Skin epidermis (tissue), 12 donors: ENCODE data around the gene CCNT1.

Experiments used
- H3K27ac ChIP-seq, 21 experiments: fragments of 200-600 bp; sonication (generic) in 11 of 21; one replicate each; pipeline ENCODE4 v1.5.0; 2020; ENCODE audit warnings: mild to moderate bottlenecking in 3 of 21, inconsistent platforms in 2 of 21, moderate library complexity in 2 of 21
- H3K4me3 ChIP-seq, 7 experiments: fragments of 200-600 bp; sonication (generic) in 2 of 7; one replicate each; pipeline ENCODE4 v1.5.0; 2020; ENCODE audit warnings: inconsistent platforms in 2 of 7, mild to moderate bottlenecking in 2 of 7, moderate library complexity in 1 of 7

The CCNT1 gene

GRCh38 chr12:48693572-48693971, 22.9 kb downstream of the CCNT1 start:
- no peak overlapping the region for H3K27ac ChIP-seq
- H3K4me3 ChIP-seq, result no peak overlapping the region

GRCh38 chr12:48691826-48692487, 24.6 kb downstream of the CCNT1 start:
- no peak overlapping the region for H3K27ac ChIP-seq
- H3K4me3 ChIP-seq, result no peak overlapping the region

- no peak overlapping the region for H3K27ac ChIP-seq
Observed at GRCh38 chr12:48690990-48691389, 25.5 kb downstream of the CCNT1 start.

GRCh38 chr12:48690436-48690835, 26.1 kb downstream of the CCNT1 start:
- Histone ChIP-seq H3K27ac (no peak overlapping the region), H3K4me3 (no peak overlapping the region)

More at GRCh38 chr12:48690990-48691389, 25.5 kb downstream of the CCNT1 start:
- H3K4me3 ChIP-seq, result no peak overlapping the region

GRCh38 chr12:48688836-48689235, 27.7 kb downstream of the CCNT1 start:
- no peak overlapping the region for H3K27ac ChIP-seq
- H3K4me3 ChIP-seq, result no peak overlapping the region

GRCh38 chr12:48687592-48687991, 28.9 kb downstream of the CCNT1 start:
- no peak overlapping the region for H3K27ac ChIP-seq
- no peak overlapping the region for H3K4me3 ChIP-seq

GRCh38 chr12:48686615-48687334, 29.7 kb downstream of the CCNT1 start:
- Histone ChIP-seq H3K27ac (no peak overlapping the region), H3K4me3 (no peak overlapping the region)

GRCh38 chr12:48686037-48686595, 30.4 kb downstream of the CCNT1 start:
- H3K27ac ChIP-seq, result no peak overlapping the region
- no peak overlapping the region for H3K4me3 ChIP-seq

GRCh38 chr12:48683534-48683933, 33.0 kb downstream of the CCNT1 start:
- H3K27ac ChIP-seq, result no peak overlapping the region
- H3K4me3 ChIP-seq, result no peak overlapping the region

- peak overlapping the region in 4 of 21 experiments; percentile 43 to 70 (median 54) for H3K27ac ChIP-seq
Observed at GRCh38 chr12:48682927-48683326, 33.6 kb downstream of the CCNT1 start.

GRCh38 chr12:48682533-48682905, 34.0 kb downstream of the CCNT1 start:
- peak overlapping the region in 15 of 21 experiments; percentile 6 to 98 (median 53) for H3K27ac ChIP-seq
- peak overlapping the region; percentile 65 to 97 (median 89) for H3K4me3 ChIP-seq

More at GRCh38 chr12:48682927-48683326, 33.6 kb downstream of the CCNT1 start:
- H3K4me3 ChIP-seq, result peak overlapping the region; percentile 65 to 97 (median 89)

- H3K27ac ChIP-seq, result peak within 1 kb of the TSS; percentile 65 to 98 (median 93)
- H3K4me3 ChIP-seq, result peak within 1 kb of the TSS; percentile 65 to 97 (median 89)
Observed at GRCh38 chr12:48681710-48682532, 34.6 kb downstream of the CCNT1 start, which contains the start of gene KANSL2. Gene KANSL2, minus strand, starts transcription at chr12:48682238. Its CDS starts 606 bp downstream, at chr12:48681632.

GRCh38 chr12:48681399-48681709, 35.2 kb downstream of the CCNT1 start:
- H3K27ac ChIP-seq, result peak overlapping the region in 20 of 21 experiments; percentile 79 to 98 (median 93)

GRCh38 chr12:48680861-48681260, 35.6 kb downstream of the CCNT1 start:
- H3K4me3 ChIP-seq, result peak overlapping the region; percentile 65 to 97 (median 89)
- peak overlapping the region in 8 of 21 experiments; percentile 87 to 94 (median 92) for H3K27ac ChIP-seq

More at GRCh38 chr12:48681399-48681709, 35.2 kb downstream of the CCNT1 start:
- peak overlapping the region; percentile 65 to 97 (median 89) for H3K4me3 ChIP-seq

- Histone ChIP-seq H3K27ac (peak overlapping the region in 5 of 21 experiments; percentile 2 to 65 (median 6)), H3K4me3 (no peak overlapping the region)
Observed at GRCh38 chr12:48678551-48679185, 37.8 kb downstream of the CCNT1 start.

- Histone ChIP-seq H3K4me3 (no peak overlapping the region), H3K27ac (peak overlapping the region in 2 of 21 experiments; percentile 17 to 35)
Observed at GRCh38 chr12:48671231-48671856, 45.2 kb downstream of the CCNT1 start.

GRCh38 chr12:48668996-48669395, 47.5 kb downstream of the CCNT1 start:
- Histone ChIP-seq H3K4me3 (no peak overlapping the region), H3K27ac (no peak overlapping the region)

- no peak overlapping the region for H3K27ac ChIP-seq
- H3K4me3 ChIP-seq, result no peak overlapping the region
Observed at GRCh38 chr12:48659863-48660262, 56.6 kb downstream of the CCNT1 start.

GRCh38 chr12:48651681-48652080, 64.8 kb downstream of the CCNT1 start:
- Histone ChIP-seq H3K27ac (no peak overlapping the region), H3K4me3 (no peak overlapping the region)
